SK-N-SH treated with all-trans-retinoic acid at 6 μM for 48 hours (cell line): ENCODE results near the gene PIGL.

Source experiments
- ATAC-seq: fragments of 200-7000 bp; cut with Tn5 transposase; 3 replicates; pipeline ENCODE4 v1.9.1; 2020; ENCODE audit warnings: mild to moderate bottlenecking, moderate library complexity
- ARNTL ChIP-seq: fragments of 450-650 bp; formaldehyde crosslinking; IDR thresholded peaks from 2 replicates; pipeline ENCODE4 v1.5.0; 2020; ENCODE audit warnings: low read depth, mild to moderate bottlenecking, moderate library complexity, borderline replicate concordance
- BACH2 ChIP-seq: fragments of 250-450 bp; sonication (Bioruptor Pico); IDR thresholded peaks from 2 replicates; pipeline ENCODE4 v1.9.0; 2021; ENCODE audit warnings: mild to moderate bottlenecking, borderline replicate concordance
- CSDC2 ChIP-seq: fragments of 250-450 bp; sonication (Bioruptor Pico); IDR thresholded peaks from 2 replicates; pipeline ENCODE4 v1.5.0; 2020; ENCODE audit warnings: mild to moderate bottlenecking, moderate library complexity
- ESRRG ChIP-seq: fragments of 250-450 bp; sonication (Bioruptor Pico); IDR thresholded peaks from 2 replicates; pipeline ENCODE4 v1.6.1; 2021; ENCODE audit warnings: mild to moderate bottlenecking
- ISL1 ChIP-seq: fragments of 250-450 bp; sonication (Bioruptor Pico); IDR thresholded peaks from 2 replicates; pipeline ENCODE4 v2.1.2; 2022; ENCODE audit warnings: mild to moderate bottlenecking, moderate library complexity
- OSR1 ChIP-seq: fragments of 250-450 bp; sonication (Bioruptor Pico); IDR thresholded peaks from 2 replicates; pipeline ENCODE4 v1.8.0; 2022; ENCODE audit warnings: moderate library complexity, mild to moderate bottlenecking, inconsistent platforms
- PPARA ChIP-seq: fragments of 250-450 bp; sonication (Bioruptor Pico); IDR thresholded peaks from 2 replicates; pipeline ENCODE4 v1.5.0; 2020; ENCODE audit warnings: mild to moderate bottlenecking, borderline replicate concordance
- RARB ChIP-seq: fragments of 250-450 bp; sonication (Bioruptor Pico); IDR thresholded peaks from 2 replicates; pipeline ENCODE4 v1.8.0; 2021; ENCODE audit warnings: mild to moderate bottlenecking, moderate library complexity
- SNAI2 ChIP-seq: fragments of 250-450 bp; sonication (Bioruptor Pico); IDR thresholded peaks from 2 replicates; pipeline ENCODE4 v1.5.0; 2020; ENCODE audit warnings: mild to moderate bottlenecking, moderate library complexity
- TCF4 ChIP-seq: fragments of 250-450 bp; sonication (Bioruptor Pico); IDR thresholded peaks from 2 replicates; pipeline ENCODE4 v1.8.0; 2021; ENCODE audit warnings: mild to moderate bottlenecking, moderate library complexity, borderline replicate concordance
- TOX ChIP-seq: fragments of 250-450 bp; sonication (Bioruptor Pico); IDR thresholded peaks from 2 replicates; pipeline ENCODE4 v1.8.0; 2021; ENCODE audit warnings: mild to moderate bottlenecking, moderate library complexity, borderline replicate concordance
- ZFP3 ChIP-seq: fragments of 250-450 bp; sonication (Bioruptor Pico); IDR thresholded peaks from 2 replicates; pipeline ENCODE4 v1.5.0; 2020; ENCODE audit warnings: mild to moderate bottlenecking, moderate library complexity
- ZFP30 ChIP-seq: fragments of 450-650 bp; formaldehyde crosslinking; IDR thresholded peaks from 2 replicates; pipeline ENCODE4 v1.5.0; 2022; ENCODE audit warnings: mild to moderate bottlenecking, moderate library complexity
- ZNF565 ChIP-seq: fragments of 450-650 bp; formaldehyde crosslinking; conservative IDR thresholded peaks from 2 replicates; pipeline ENCODE4 v1.5.0; 2020; ENCODE audit warnings: low read depth, mild to moderate bottlenecking, moderate library complexity
- ZNF70 ChIP-seq: fragments of 450-650 bp; formaldehyde crosslinking; IDR thresholded peaks from 2 replicates; pipeline ENCODE4 v1.5.0; 2020; ENCODE audit warnings: mild to moderate bottlenecking, moderate library complexity
- ZNF8 ChIP-seq: fragments of 450-650 bp; formaldehyde crosslinking; IDR thresholded peaks from 2 replicates; pipeline ENCODE4 v1.5.0; 2020; ENCODE audit warnings: mild to moderate bottlenecking, moderate library complexity
- TF ChIP-seq, protein P1 (sequence below): fragments of 250-450 bp; sonication (Bioruptor Pico); IDR thresholded peaks from 2 replicates; pipeline ENCODE4 v1.5.0; 2020; ENCODE audit warnings: mild to moderate bottlenecking, moderate library complexity
- TF ChIP-seq, protein P2 (sequence below): fragments of 250-450 bp; sonication (Bioruptor Pico); IDR thresholded peaks from 2 replicates; pipeline ENCODE4 v1.8.0; 2020; ENCODE audit warnings: mild to moderate bottlenecking, moderate library complexity, borderline replicate concordance
- TF ChIP-seq, protein P3 (sequence below): fragments of 250-450 bp; sonication (Bioruptor Pico); IDR thresholded peaks from 2 replicates; pipeline ENCODE4 v1.5.1; 2020; ENCODE audit warnings: low read depth, mild to moderate bottlenecking, moderate library complexity
- TF ChIP-seq, protein P4 (sequence below): fragments of 250-450 bp; sonication (Bioruptor Pico); IDR thresholded peaks from 2 replicates; pipeline ENCODE4 v1.8.0; 2021; ENCODE audit warnings: low read depth, mild to moderate bottlenecking, moderate library complexity, borderline replicate concordance

PIGL gene

DNA sequence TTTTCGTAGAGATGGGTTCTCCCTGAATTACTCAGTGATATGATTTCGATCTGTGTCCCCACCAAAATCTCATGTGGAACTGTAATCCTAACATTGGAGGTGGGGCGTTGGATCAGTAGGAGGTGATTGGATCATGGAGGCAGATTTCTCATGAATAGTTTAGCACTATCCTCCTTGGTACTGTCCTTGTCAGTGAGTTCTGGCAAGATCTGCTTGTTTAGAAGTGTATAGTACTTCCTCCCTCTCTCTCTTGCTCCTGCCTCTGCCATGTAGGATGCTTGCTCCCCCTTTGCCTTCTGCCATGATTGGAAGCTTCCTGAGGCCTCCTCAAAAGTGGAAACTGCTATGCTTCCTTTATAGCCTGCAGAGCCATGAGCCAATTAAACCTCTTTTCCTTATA lies 22.9 kb downstream of the PIGL start:
- TF ChIP-seq ZFP3 (CRISPR knock-in tag): no peak
- TF ChIP-seq, protein P1, sequence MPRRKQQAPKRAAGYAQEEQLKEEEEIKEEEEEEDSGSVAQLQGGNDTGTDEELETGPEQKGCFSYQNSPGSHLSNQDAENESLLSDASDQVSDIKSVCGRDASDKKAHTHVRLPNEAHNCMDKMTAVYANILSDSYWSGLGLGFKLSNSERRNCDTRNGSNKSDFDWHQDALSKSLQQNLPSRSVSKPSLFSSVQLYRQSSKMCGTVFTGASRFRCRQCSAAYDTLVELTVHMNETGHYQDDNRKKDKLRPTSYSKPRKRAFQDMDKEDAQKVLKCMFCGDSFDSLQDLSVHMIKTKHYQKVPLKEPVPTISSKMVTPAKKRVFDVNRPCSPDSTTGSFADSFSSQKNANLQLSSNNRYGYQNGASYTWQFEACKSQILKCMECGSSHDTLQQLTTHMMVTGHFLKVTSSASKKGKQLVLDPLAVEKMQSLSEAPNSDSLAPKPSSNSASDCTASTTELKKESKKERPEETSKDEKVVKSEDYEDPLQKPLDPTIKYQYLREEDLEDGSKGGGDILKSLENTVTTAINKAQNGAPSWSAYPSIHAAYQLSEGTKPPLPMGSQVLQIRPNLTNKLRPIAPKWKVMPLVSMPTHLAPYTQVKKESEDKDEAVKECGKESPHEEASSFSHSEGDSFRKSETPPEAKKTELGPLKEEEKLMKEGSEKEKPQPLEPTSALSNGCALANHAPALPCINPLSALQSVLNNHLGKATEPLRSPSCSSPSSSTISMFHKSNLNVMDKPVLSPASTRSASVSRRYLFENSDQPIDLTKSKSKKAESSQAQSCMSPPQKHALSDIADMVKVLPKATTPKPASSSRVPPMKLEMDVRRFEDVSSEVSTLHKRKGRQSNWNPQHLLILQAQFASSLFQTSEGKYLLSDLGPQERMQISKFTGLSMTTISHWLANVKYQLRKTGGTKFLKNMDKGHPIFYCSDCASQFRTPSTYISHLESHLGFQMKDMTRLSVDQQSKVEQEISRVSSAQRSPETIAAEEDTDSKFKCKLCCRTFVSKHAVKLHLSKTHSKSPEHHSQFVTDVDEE: no peak
- no peak for TF ChIP-seq ZFP30 (CRISPR knock-in tag)
- TF ChIP-seq CSDC2: no peak
- no peak for TF ChIP-seq ISL1 (CRISPR knock-in tag)
- TF ChIP-seq, protein P2, sequence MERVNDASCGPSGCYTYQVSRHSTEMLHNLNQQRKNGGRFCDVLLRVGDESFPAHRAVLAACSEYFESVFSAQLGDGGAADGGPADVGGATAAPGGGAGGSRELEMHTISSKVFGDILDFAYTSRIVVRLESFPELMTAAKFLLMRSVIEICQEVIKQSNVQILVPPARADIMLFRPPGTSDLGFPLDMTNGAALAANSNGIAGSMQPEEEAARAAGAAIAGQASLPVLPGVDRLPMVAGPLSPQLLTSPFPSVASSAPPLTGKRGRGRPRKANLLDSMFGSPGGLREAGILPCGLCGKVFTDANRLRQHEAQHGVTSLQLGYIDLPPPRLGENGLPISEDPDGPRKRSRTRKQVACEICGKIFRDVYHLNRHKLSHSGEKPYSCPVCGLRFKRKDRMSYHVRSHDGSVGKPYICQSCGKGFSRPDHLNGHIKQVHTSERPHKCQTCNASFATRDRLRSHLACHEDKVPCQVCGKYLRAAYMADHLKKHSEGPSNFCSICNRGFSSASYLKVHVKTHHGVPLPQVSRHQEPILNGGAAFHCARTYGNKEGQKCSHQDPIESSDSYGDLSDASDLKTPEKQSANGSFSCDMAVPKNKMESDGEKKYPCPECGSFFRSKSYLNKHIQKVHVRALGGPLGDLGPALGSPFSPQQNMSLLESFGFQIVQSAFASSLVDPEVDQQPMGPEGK (CRISPR knock-in tag): no peak
- TF ChIP-seq ARNTL (CRISPR knock-in tag): no peak
- TF ChIP-seq, protein P3, sequence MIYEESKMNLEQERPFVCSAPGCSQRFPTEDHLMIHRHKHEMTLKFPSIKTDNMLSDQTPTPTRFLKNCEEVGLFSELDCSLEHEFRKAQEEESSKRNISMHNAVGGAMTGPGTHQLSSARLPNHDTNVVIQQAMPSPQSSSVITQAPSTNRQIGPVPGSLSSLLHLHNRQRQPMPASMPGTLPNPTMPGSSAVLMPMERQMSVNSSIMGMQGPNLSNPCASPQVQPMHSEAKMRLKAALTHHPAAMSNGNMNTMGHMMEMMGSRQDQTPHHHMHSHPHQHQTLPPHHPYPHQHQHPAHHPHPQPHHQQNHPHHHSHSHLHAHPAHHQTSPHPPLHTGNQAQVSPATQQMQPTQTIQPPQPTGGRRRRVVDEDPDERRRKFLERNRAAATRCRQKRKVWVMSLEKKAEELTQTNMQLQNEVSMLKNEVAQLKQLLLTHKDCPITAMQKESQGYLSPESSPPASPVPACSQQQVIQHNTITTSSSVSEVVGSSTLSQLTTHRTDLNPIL: no peak
- TF ChIP-seq PPARA (CRISPR knock-in tag): no peak
- TF ChIP-seq, protein P4, sequence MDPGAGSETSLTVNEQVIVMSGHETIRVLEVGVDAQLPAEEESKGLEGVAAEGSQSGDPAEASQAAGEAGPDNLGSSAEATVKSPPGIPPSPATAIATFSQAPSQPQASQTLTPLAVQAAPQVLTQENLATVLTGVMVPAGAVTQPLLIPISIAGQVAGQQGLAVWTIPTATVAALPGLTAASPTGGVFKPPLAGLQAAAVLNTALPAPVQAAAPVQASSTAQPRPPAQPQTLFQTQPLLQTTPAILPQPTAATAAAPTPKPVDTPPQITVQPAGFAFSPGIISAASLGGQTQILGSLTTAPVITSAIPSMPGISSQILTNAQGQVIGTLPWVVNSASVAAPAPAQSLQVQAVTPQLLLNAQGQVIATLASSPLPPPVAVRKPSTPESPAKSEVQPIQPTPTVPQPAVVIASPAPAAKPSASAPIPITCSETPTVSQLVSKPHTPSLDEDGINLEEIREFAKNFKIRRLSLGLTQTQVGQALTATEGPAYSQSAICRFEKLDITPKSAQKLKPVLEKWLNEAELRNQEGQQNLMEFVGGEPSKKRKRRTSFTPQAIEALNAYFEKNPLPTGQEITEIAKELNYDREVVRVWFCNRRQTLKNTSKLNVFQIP (CRISPR knock-in tag): no peak
- no peak for TF ChIP-seq SNAI2
- no peak for TF ChIP-seq BACH2 (CRISPR knock-in tag)
- TF ChIP-seq ZNF8 (CRISPR knock-in tag): no peak
- TF ChIP-seq ZNF70: no peak
- TF ChIP-seq ESRRG (CRISPR knock-in tag): no peak
- TF ChIP-seq OSR1: no peak
- TF ChIP-seq ZNF565 (CRISPR knock-in tag): no peak
- no peak for TF ChIP-seq RARB (CRISPR knock-in tag)
- TF ChIP-seq TOX (CRISPR knock-in tag): no peak
- ATAC-seq: no peak

DNA sequence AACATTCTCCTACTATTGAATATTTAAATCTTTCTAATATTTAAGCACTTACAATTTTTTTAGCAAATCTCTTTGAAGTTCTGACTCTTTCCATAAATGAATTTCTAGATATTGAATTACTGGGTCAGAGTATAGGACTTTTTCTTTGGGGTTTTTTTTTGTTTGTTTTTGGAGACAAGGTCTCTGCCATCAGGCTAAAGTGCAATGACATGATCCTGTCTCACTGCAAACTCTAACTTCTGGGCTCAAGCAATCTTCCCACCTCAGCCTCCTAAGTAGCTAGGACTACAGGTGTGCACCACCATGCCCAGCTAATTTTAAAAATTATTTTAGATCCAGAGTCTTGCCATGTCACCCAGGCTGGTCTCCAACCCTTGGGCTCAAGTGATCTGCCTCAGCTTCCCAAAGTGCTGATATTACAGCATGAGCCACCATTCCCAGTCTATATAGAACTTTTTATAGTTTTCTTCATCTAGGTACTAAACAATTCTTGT lies 24.9 kb downstream of the PIGL start:
- TF ChIP-seq ISL1 (CRISPR knock-in tag) (no peak), CSDC2 (no peak), ZNF70 (no peak), ARNTL (CRISPR knock-in tag) (no peak), TCF4 (no peak), RARB (CRISPR knock-in tag) (no peak), ZFP30 (CRISPR knock-in tag) (no peak), PPARA (CRISPR knock-in tag) (no peak), OSR1 (no peak), ESRRG (CRISPR knock-in tag) (no peak), SNAI2 (no peak), BACH2 (CRISPR knock-in tag) (no peak)
- TF ChIP-seq, protein P4 (CRISPR knock-in tag): no peak
- TF ChIP-seq, protein P3: no peak
- no peak for ATAC-seq
